HG03060 (cell line): ENCODE data around the gene CEACAM19.
"Not testable (repeated sequence)": the region's sequence is repeated elsewhere in the genome, so short reads cannot be mapped to it uniquely, and the experiment has no call there.

ENCODE experiments used
- ATAC-seq: cut with Tn5 transposase; IDR thresholded peaks from one replicate; pipeline ENCODE4 v1.9.1; 2021; ENCODE audit warnings: low read depth, moderate number of reproducible peaks; ENCODE audit not compliant: unreplicated experiment

The CEACAM19 gene

DNA sequence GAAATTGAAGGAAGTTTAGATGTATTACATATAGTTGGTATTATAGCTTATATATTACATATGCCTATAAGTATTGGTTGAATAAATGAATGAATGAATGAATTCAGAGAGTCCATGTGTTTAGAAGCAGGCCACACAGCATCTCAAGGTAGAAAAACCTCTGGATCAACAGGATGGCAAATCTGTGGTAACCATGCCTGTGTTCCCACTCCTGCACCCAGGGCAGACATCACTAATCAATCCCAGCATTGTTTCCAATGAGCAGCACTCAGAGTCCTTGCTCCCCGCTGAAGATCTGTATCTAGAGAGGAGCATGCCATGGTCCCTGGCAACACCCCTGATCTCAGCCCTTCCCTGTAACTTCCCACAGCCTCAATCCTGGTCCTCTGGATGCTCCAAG, 944 bp downstream of the CEACAM19 start:
- ATAC-seq = no peak

DNA sequence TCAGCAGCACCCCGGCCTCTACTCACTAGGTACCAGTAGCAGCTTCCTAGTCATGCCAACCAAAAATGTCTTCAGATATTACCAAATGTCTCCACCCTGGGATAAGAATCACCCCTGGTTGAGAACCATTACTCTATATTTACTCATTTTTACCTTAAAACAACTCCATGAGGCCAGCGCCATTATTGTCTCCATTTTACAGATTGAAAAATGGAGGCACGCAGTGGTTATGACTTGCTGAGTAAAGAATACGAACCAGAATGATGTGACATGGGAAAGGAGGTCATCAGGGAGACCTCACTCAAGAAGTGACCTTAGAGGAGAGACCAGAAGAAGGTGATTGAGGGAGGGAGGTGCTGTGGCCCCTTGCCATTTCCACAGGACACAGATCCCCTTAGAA, 2.2 kb downstream of the CEACAM19 start:
- ATAC-seq = no peak

DNA sequence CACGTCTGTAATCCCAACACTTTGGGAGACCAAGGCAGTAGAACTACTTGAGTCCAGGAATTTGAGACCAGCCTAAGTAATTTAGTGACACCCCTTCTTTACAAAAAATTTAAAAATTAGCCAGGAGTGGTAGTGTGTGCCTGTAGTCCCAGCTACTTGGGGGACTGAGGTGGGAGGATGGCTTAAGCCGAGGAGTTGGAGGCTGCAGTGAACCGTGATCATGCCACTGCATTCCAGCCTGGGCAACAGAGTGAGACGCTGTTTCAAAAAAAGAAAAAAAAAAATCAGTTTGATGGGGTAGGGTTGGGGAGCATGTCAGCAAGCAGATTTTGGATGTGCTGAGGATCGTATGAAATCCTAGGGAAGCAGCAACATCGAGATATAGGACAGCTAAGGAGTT, 4.2 kb downstream of the CEACAM19 start:
- no peak for ATAC-seq

DNA sequence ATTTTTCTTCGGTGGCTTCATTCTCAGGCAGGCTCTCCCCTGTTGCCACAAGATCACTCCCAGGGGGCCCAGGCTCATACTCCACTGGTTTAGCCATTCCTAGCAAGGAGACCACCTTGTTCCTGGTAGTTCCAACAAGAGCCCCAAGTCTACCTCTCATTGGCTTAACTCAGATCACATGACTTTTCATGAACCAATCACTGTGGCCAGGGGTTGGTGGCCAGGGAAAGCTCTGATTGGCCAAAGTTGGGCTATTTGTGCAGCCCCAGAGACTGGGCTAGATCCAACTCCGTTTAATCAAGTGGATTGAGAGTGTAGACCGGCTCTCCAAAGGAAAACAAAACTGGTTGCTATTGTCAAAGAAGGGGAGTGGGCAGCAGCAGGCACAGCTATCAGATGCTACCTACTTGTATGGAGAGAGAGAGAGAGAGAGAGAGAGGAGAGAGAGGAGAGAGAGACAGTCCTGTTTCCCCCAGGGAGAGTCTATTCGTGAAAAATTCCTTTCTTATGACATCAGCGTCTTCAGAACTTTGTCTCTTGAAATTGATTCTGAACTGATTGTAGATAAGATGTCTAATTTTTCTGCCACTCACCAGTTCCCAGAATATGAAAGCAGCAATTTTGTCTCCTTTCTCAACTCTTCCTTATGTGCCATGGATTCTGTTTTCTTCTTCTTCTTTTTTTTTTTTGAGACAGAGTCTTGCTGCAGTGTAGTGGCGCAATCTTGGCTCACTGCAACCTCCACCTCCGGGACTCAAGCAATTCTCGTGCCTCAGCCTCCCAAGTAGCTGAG, 5.9 kb downstream of the CEACAM19 start:
- no peak for ATAC-seq

DNA sequence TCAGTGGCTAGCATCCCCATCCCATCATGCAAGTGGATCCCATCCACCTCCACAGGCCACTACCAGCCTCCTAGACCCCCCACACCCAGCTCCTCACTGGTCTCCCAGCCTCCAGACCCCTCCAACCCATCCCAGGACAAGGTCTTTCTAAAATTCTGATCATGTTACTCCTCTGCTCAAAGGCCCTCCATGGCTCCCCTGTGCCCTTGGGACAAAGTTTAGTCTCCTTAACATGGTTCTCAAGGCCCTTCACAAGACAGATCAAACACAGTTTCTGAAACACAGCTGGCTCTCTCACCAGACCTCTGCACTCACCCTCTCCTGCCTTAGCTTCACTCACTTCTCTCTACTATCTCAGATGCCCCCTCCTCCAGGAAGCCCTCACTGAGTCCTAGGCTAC, 9.3 kb downstream of the CEACAM19 start:
- no peak for ATAC-seq

DNA sequence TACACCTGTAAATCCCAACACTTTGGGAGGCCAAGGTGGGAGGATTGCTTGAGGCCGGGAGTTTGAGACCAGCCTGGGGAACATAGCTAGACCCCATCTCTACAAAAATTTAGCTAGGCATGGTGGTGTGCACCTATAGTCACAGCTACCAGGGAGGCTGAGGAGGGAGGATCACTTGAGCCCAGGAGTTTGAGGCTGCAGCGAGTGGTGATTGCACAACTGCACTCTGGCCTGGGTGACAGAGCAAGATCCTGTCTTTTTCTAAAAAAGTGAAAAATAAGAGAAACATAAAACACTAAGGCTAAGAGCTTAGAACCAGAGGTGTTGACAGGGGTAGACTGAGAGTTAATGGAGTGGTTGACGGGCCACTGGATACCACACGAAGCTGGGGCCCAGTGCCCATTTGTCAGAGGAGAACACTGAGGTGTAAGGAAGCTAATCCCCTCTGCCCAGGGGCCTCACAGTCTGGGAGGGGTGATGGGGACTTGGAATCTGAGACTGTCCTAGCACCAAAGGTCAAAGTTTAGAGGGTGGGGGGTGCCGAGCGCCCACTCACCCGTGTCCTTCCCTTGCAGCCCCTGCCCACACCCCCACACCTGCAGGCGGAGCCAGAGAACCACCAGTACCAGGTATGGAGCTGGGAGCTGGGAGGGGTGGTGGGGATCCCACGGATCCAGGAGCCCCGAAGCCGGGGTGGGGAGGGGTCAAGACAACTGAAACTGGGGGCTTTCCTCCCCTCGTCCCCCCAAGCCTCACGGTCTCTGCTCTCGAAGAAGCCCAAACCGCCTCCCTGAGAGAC, 10.9 kb downstream of the CEACAM19 start:
- ATAC-seq = no peak

DNA sequence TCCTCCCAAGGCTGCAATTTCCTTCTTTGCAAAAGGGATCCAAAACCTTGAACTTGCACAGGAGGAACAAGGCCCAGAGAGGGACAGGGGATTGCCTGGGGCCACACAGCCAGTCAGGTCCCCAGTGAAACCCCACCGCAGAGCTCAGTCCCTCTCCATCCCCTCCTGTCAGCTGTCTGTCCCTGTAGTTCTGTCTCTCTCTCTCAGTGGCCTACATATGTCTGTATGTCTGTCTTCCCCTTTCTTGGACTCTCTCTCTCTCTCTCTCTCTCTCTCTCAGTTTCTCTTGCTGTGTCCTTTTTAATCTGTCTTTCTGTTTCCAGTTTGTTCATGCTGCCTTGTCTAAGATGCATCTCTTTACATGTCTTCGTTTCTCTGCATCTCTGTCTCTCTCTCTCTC, 11.5 kb downstream of the CEACAM19 start:
- no peak for ATAC-seq

DNA sequence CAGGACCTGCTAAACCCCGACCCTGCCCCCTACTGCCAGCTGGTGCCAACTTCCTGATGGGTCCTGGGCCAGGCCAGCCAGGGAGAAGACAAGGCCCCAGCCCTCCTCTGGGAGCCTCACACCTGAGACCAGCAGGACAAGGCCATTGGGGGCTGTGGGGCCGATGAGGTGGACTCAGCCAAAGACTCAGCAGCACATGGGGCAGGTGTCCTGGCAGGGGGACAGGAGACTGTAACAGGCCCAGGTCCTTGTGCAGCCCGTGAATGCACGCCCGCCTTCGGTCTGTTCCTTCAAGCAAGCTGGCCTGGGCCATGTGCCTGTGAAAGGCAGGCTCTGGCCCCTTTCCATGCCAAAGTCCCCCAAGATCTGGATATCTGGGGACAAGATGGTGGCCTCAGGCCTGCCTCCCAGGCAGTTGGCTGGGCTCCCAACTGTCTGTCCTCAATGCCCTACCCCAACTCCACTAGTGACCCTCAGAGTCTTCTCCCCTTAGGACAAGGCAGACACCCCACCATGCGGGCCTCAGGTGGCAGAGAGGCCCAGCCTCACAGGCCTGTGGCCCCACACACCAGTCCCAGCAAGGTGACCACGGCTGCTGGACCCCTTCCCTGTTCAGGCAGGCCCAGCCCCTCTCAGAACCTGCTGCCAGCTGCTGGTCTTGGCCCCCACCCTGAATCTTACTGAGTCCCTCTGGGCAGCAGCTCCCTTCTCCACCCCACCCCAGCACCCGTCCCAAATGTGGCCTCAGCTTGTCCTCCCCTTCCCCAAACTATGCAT, 12.3 kb downstream of the CEACAM19 start:
- ATAC-seq = no peak

DNA sequence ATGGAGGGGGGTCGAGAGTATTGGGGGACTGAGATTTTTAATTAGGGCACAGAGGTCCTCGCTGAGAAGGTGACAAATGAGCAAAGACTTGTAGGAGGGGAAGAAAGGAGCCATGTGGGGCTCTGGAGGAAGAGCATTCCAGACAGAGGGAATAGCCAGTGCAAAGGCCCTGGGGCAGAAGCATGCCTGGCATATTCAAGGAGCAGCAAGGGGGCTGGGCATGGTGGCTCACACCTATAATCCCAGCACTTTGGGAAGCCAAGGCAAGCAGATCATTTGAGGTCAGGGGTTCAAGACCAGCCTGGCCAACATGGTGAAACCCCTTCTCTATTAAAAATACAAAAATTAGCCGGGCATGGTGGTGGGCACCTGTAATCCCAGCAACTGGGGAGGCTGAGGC, 13.1 kb downstream of the CEACAM19 start:
- not testable (repeated sequence) for ATAC-seq

DNA sequence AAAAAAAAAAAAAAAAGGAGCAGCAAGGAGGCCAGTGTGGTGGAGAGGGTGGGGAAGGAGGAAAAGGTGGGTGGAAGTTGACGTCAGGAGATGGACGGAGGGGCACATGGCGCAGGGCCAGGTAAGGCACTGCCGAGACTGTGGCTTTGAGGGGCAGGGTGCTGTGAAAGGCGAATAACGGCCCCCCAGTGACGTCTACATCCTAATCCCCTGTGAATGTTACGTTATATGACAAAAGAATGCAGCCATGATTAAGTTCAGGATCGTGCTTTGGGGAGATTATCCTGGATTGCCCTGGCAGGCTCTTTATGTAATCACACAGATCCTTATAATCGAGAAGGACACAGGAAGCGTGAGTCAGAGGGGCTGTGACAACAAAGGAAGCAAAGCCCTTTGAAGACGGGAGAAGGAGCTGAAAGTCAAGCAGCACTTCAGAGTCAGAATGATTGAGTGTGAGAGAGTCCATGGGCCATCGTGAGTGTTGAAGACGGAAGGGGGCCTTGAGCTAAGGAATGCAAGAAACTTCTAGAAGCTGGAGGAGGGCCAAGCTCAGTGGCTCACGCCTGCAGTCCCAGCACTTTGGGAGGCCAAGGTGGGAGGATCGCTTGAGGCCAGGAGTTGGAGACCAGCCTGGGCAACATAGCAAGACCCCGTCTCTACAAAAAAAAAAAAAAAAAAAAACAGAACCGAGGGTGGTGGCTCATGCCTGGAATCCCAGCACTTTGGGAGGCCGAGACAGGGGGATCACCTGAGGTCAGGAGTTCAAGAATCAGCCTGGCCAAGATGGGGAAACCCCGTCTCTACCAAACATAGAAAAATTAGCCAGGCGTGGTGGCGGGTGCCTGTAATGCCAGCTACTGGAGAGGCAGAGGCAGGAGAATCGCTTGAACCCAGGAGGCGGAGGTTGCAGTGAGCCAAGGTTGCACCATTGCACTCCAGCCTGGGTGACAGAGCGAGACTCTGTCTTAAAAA, 13.9 kb downstream of the CEACAM19 start:
- ATAC-seq = no peak

DNA sequence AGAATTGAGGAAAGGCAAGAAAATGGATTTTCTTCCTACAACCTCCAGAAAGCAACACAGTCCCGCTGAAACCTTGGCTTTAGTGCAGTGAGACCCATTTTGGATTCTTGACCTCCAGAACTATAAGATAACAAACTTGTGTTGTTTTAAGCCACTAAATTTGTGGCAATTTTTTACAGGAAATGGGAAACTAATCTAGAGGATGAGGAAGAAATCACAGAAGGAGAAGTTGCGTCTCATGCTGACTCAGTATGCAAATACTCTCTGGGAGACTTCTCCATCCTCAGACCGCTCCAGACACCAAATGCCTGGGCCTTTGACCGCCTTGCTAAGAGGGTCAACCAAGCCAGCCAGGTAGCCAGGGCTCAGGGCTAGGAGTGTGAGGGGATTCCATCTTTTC, 14.6 kb downstream of the CEACAM19 start:
- ATAC-seq = no peak

DNA sequence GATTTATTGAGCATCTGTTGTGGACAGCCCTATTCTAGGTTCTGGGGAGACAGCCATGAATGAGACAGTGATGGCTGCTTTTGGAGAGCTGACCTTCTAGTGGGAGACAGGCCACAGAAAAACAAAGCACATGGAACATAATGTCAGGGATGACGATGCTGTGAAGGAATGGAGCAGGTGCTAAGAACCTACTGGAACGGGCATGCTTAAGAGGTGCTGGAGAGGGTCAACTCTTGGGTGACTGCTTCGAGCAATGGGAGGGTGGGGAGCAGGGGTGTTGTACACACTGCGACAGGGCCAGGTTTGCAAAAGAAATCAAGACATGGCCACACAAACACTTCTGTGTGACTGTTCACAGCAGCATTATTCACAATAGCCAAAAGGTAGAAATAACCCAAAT, 15.6 kb downstream of the CEACAM19 start:
- no peak for ATAC-seq

DNA sequence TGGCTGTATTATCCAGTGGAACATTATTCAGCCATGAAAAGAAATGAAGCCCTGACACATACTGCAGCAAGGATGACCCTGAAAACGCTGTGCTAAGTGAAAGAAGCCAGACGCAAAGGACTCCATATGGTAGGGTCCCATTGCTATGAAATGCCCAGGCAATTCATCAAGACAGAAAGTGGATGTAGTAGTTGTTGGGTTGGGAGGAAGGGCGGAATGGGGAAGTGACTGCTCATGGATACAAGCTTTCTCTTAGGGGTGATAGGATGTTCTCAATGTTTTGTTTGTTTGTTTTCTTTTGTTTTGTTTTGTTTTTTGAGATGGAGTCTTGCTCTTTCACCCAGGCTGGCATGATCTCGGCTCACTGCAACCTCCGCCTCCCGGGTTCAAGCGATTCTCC, 16.6 kb downstream of the CEACAM19 start:
- ATAC-seq = no peak

DNA sequence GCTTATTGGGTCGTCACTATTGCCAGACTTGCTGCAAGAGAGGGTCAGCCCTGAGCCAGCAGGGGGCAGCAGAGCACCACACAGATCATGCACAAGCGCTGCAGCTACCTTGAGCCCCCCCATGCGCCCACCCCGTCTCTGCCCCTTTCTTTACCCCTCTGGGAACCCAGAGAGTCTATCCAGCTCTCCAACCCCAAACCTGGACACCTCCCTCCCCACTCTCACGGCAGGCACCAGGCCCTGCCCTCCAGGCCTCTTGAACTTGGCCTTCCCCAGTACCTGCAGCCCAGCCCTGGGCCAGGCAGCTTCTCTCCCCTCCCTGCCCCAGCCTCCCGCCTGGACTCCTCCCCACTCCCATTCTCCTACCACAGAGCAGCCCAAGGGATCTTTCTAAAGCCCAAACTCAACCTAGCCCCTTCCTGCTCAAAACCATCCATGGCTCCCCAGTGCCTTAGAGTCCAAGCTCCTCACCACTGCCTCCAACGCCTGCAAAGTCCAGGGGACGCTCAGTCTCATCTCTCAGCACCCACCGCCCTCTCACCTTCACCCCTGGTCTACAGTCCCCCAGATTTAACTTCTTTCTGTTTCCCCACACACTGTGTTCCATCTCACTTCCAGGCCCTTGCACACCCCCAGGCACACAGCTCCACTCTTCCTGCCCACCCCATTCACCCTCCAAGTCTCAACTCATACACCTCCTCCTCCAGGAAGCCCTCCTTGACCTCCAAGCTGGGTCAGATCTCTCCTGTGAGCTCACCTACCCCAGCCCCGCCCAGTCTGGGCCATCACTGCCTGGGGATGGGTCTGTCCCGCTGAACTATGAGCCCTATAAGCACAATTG, 18.2 kb downstream of the CEACAM19 start:
- ATAC-seq = no peak

DNA sequence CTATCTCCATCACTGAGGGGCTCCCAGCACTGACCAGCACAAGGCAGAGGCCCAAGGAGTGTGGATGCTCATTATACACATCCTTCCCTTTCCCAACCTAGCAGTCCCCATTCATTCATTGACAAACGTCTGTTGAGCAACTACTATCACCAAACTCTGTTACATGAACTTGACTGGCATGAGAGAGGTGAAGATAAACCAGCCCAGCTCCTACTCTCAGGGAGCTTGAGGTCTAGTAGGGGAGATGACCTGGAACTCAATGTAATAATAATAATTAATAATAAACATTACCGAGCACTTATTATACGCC, 18.8 kb downstream of the CEACAM19 start:
- ATAC-seq = no peak

DNA sequence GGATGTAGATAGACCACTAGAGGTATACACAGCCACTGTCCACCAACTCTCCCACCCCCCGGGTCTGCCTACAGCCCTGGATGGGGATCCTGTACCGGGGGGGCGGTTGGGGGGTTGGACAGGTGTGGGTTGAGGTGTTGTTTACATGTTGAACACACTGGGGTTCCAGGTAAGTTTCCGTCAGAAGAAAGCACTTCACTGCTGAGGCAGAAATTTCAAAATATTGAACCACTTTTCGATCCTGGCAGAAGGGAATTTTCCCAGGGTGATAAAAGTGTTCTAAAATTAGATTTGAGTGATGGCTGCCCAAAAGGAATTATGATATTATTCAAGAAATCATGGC, 21.1 kb downstream of the CEACAM19 start:
- no peak for ATAC-seq

DNA sequence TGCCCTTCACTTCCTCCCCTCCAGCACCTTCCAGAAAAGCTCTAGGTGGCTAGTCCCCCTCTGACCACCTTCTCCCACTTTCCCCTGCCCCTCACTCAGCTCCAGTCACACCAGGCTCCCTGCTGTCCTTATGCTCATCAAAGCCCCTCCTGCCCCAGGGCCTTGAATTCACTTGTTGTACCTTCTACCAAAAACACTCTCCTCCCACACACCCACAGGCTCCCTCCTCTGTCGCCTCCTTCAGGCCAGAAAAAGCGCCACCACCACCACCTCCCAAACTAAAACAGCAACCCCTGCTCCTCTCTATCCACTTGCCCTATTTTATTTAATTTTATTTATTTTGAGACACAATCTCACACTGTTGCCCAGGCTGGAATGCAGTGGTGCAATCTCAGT, 22.9 kb downstream of the CEACAM19 start:
- ATAC-seq = no peak

DNA sequence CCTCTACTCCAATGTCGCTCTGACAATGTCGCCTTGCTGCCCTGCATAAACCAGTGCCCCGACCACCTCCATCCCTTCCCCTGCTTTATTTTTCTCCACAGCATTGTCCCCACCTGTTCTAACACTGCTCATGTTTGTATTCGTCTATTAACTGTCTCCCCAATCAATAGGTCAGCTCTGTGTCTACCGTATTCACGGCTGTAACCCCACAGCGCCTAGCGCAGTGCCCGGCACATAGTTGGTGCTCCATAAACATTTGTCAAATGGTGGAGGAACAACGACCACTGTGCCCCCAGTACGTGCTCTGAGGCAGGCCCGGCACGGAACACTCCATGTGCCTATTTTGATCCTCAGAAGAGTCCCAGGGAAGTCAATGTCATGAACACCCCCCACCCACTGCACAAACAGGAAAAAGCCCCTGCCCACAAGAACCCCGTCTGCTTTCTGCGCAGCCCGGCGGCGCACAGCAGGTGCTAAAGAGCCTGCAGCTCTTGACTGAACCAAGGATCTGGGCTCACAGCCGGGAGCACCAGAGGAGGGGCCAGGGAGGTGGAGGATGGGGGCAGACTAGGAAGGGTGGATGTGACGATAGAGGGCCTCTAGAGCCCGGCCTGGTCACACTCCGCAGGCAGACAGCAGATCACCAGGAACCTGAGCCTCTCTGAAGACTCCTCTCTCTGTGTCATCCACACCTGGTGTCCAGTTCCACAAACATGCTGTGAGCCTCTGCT, 25.8 kb downstream of the CEACAM19 start:
- ATAC-seq = no peak

DNA sequence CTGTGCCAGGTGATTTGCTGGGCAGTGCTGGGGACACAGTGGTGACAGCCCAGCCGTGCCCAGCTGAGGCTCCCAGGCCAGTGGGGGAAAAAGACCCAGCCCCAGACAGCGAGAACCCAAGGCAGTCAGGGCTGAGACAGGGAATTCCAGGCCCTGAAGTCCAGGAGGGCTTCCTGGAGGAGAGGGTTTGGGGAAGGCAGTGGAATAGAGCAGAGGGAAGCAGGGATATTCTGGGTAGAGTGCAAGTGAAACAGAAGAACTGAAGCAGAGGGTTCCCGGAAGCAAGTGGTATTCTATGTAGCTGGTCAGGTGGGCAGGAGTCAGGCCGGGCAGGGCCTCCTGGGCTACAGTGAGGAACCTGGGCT, 26.4 kb downstream of the CEACAM19 start:
- no peak for ATAC-seq
